ENCODE measurements around the gene DUSP19. TPM values are rescaled to one million over a fixed set of nuclear protein-coding genes. Genes with fewer than 3 reads are reported as not detected.
A peak's percentile ranks its signal among the peaks of the same experiment; 100 is the strongest.

The DUSP19 gene
- total RNA-seq, 4 donors from 2014 or later: 3.9 to 16.7 (median 8.6) TPM

- TF ChIP-seq EP300 (IDR thresholded peaks at IDR 0.05) (no peak), POLR2A (IDR thresholded peaks at IDR 0.05) (no peak), POLR2AphosphoS5 (IDR thresholded peaks at IDR 0.05) (no peak)
- TF ChIP-seq, protein P1, sequence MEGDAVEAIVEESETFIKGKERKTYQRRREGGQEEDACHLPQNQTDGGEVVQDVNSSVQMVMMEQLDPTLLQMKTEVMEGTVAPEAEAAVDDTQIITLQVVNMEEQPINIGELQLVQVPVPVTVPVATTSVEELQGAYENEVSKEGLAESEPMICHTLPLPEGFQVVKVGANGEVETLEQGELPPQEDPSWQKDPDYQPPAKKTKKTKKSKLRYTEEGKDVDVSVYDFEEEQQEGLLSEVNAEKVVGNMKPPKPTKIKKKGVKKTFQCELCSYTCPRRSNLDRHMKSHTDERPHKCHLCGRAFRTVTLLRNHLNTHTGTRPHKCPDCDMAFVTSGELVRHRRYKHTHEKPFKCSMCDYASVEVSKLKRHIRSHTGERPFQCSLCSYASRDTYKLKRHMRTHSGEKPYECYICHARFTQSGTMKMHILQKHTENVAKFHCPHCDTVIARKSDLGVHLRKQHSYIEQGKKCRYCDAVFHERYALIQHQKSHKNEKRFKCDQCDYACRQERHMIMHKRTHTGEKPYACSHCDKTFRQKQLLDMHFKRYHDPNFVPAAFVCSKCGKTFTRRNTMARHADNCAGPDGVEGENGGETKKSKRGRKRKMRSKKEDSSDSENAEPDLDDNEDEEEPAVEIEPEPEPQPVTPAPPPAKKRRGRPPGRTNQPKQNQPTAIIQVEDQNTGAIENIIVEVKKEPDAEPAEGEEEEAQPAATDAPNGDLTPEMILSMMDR (IDR thresholded peaks at IDR 0.05): no peak
- WGBS, 2 donors (ENCODE audit: low coverage in 1 of 2): 80 to 83% methylated on average over 1 to 11 of the region's 11 CpGs
Measured at GRCh38 chr2:183125659-183126341, 47.3 kb downstream of the DUSP19 start.

GRCh38 chr2:183126635-183127034, 48.1 kb downstream of the DUSP19 start:
- no peaks in the 10 kb centered on the region for H3K9me3 ChIP-seq

More at GRCh38 chr2:183125659-183126341, 47.3 kb downstream of the DUSP19 start:
- no peaks in the 10 kb centered on the region for H3K9me3 ChIP-seq
- H3K4me1 ChIP-seq: peaks cover 0 to 15% (median 4%) of the 10 kb centered on the region in 3 donors
- H3K27me3 ChIP-seq: no peaks in the 10 kb centered on the region
- no peak overlapping the region for H3K27ac ChIP-seq
- H3K4me3 ChIP-seq: peak overlapping the region in 1 of 2 donors; percentile 77
- no peak for ATAC-seq
- H3K36me3 ChIP-seq: peaks cover 0 to 14% of the 10 kb centered on the region in 2 donors

GRCh38 chr2:183134016-183134415, 55.5 kb downstream of the DUSP19 start:
- no peak overlapping the region for H3K27ac ChIP-seq
- no peak for ATAC-seq
- no peak for TF ChIP-seq POLR2A (IDR thresholded peaks at IDR 0.05)
- H3K4me3 ChIP-seq: no peak overlapping the region
- 67 to 90% methylated on average over 2 of the region's 2 CpGs for WGBS, 2 donors (ENCODE audit: low coverage in 1 of 2)
- H3K27me3 ChIP-seq: no peaks in the 10 kb centered on the region
- no peaks in the 10 kb centered on the region for H3K9me3 ChIP-seq
- H3K36me3 ChIP-seq: peaks cover 0 to 43% of the 10 kb centered on the region in 2 donors
- H3K4me1 ChIP-seq: no peaks in the 10 kb centered on the region

More at GRCh38 chr2:183126635-183127034, 48.1 kb downstream of the DUSP19 start:
- no peak overlapping the region for H3K4me3 ChIP-seq
- H3K27me3 ChIP-seq: no peaks in the 10 kb centered on the region
- 85 to 86% methylated on average over 2 of the region's 2 CpGs for WGBS, 2 donors (ENCODE audit: low coverage in 1 of 2)
- H3K4me1 ChIP-seq: peaks cover 0 to 15% (median 4%) of the 10 kb centered on the region in 3 donors
- H3K27ac ChIP-seq: no peak overlapping the region
- H3K36me3 ChIP-seq: peaks cover 0 to 17% of the 10 kb centered on the region in 2 donors
- TF ChIP-seq POLR2AphosphoS5 (IDR thresholded peaks at IDR 0.05): no peak
- no peak for TF ChIP-seq EP300 (IDR thresholded peaks at IDR 0.05)
- no peak for TF ChIP-seq POLR2A (IDR thresholded peaks at IDR 0.05)
- ATAC-seq: no peak

GRCh38 chr2:183148955-183149354, 70.4 kb downstream of the DUSP19 start:
- TF ChIP-seq, protein P1 (IDR thresholded peaks at IDR 0.05): no peak
- no peak for TF ChIP-seq POLR2A (IDR thresholded peaks at IDR 0.05)
- no peak for TF ChIP-seq EP300 (IDR thresholded peaks at IDR 0.05)
- TF ChIP-seq POLR2AphosphoS5 (IDR thresholded peaks at IDR 0.05): no peak
- Histone ChIP-seq H3K4me3 (no peak overlapping the region), H3K27me3 (no peaks in the 10 kb centered on the region), H3K36me3 (peaks cover 0 to 32% of the 10 kb centered on the region in 2 donors), H3K27ac (no peak overlapping the region), H3K4me1 (peaks cover 0 to 16% (median 0%) of the 10 kb centered on the region in 3 donors), H3K9me3 (peaks cover 0 to 4% (median 0%) of the 10 kb centered on the region in 3 donors)
- no peak for ATAC-seq
- WGBS, 2 donors (ENCODE audit: low coverage in 1 of 2): 100% methylated on average over 1 of the region's 1 CpG

- Histone ChIP-seq H3K36me3 (peaks cover 0 to 32% of the 10 kb centered on the region in 2 donors), H3K4me3 (no peak overlapping the region), H3K27me3 (no peaks in the 10 kb centered on the region), H3K4me1 (peaks cover 0 to 16% (median 0%) of the 10 kb centered on the region in 3 donors), H3K9me3 (no peaks in the 10 kb centered on the region), H3K27ac (no peak overlapping the region)
- 67 to 76% methylated on average over 2 of the region's 2 CpGs for WGBS, 2 donors (ENCODE audit: low coverage in 1 of 2)
- no peak for TF ChIP-seq POLR2A (IDR thresholded peaks at IDR 0.05)
- TF ChIP-seq EP300 (IDR thresholded peaks at IDR 0.05): no peak
- TF ChIP-seq, protein P1 (IDR thresholded peaks at IDR 0.05): no peak
- TF ChIP-seq POLR2AphosphoS5 (IDR thresholded peaks at IDR 0.05): no peak
- ATAC-seq: no peak
Measured at GRCh38 chr2:183149489-183149888, 70.9 kb downstream of the DUSP19 start.

Small RNAs within 50 kb of the gene (small RNA-seq; reads per million reads assigned to genes)
- 0 reads per million in 4 donors for gene RF00599

Other genes with a start within 250 kb of the DUSP19 start
- 10 to 100 TPM in 3 of 4 donors, 1 to 10 TPM in 1; 8.5 to 88.4 (median 18.6) TPM for gene FRZB, start 212.1 kb upstream of the DUSP19 start, total RNA-seq
- gene NCKAP1, start 40.3 kb upstream of the DUSP19 start, total RNA-seq: 100 to 1,000 TPM; 185 to 345 (median 292) TPM
- 10 to 100 TPM in 2 of 4 donors, 1 to 10 TPM in 2; 6.8 to 17.1 (median 12.1) TPM for gene NUP35, start 45.7 kb downstream of the DUSP19 start, total RNA-seq

Data from gastroesophageal sphincter (tissue), 4 donors.